HUDEP-2 (cell line): ENCODE results near the gene UQCR11.

Source experiments
- DNase-seq, 76 experiments: peaks; one replicate each; lab custom pipeline; 2025; ENCODE audit not compliant: unreplicated experiment in 76 of 76; lab: John Stamatoyannopoulos, UW

Gene UQCR11

DNA sequence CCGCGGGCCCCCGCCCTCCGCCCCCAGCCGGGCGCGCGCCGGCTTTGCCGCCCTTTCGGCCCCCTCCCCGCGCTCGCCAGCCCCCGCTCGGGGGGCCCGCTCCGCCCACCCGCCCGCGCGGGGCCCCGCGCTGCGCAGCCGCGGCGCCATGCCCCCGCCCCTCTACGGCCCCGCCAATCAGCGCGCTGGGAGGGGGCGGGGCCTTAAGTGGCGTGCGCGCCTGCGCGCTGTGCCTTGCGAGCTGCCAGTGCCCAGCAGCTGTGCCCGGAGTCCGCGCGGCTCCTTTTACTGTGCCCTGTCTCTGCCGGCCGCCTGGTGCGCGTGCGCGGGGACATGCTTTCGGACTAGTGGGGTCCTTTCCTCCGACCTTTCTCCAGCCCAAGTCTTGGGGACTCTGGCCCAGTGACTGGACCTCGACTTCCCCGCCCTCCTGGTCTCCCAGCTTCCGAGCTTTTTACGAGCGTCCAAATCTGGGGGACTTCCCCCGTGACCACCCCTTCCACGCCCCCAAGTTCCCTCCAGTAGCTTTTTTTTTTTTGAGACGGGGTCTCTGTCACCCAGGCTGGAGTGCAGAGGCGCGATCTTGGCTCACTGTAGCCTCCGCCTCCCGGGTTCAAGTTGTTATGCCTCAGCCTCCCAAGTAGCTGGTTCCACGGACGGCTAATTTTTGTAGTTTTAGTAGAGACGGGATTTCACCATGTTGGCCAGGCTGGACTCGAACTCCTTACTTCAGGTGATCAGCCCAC, 12.3 kb downstream of the UQCR11 start, which contains the start of gene MBD3:
MBD3 (minus strand) TSS at position 111 of the 746 bp plus-strand sequence. CDS start 234 bp downstream, outside the sequence.
- peak in 74 of 76 experiments; percentile 27 to 97 (median 90) for DNase-seq

- DNase-seq, result peak in 68 of 76 experiments; percentile 42 to 91 (median 81)
Measured at GRCh38 chr19:1592024-1592754, 13.1 kb downstream of the UQCR11 start.

- peak in 4 of 76 experiments; percentile 30 to 84 (median 62) for DNase-seq
Measured at GRCh38 chr19:1591421-1592023, 13.7 kb downstream of the UQCR11 start.

DNA sequence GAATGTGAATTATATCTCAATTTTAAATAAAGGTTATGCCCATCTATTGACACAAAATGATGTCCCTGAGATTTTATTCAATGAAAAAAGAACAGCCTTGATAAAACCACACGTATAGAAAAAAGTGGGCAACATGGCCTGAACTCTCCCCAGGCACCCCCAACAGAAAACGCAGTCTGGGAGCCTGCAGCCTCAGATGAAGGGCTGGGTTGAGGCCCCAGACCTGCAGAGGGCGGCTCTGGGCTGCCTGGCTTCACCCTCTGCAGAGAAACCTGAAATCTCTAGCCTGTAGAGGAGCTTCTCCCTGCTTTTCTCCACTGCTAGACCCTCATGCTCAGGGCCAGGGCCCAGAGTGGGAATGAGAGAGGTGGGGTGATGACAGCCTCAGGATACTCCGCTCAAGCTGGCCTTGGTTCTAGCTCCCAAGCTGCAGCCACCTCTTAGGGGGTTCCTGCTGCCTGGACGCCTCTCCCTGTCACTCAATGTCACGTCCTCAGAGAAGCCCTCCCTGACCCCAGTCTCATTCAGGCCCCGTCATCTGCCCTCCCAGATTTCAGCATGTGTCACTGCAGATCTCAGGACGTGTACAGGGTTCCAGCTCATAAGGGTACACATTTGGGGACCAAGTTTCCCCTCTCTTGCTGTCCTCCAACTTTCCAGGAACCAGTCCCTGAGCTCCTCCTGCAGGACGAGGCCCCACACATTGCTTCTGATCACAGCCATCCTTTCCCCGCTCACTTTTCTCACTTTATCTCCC, 14.4 kb downstream of the UQCR11 start:
- peak in 59 of 76 experiments; percentile 15 to 73 (median 54) for DNase-seq

GRCh38 chr19:1587872-1588271, 17.4 kb downstream of the UQCR11 start:
- no peak for DNase-seq

DNA sequence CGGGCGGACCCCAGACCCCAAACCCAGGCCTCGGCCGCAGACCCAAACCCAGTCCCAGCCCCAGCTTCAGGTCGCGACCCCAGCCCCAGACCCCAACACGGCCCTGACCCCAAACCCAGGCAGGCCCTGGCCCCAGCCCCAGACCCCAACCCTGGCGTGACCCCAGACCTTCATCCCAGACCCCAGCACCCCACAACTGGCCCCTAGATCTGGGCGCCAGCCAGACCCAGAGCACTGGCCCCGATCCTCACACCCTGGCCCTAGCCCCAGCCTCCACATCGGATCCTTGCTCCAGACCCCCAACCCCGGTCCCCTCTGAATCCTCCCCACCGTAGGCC, 20.1 kb downstream of the UQCR11 start:
- DNase-seq, result no peak

- no peak for DNase-seq
Measured at GRCh38 chr19:1584500-1585242, 20.6 kb downstream of the UQCR11 start.

- DNase-seq, result no peak
Measured at GRCh38 chr19:1582201-1582600, 23.1 kb downstream of the UQCR11 start.

- DNase-seq, result no peak
Measured at GRCh38 chr19:1580957-1581356, 24.3 kb downstream of the UQCR11 start.

GRCh38 chr19:1580382-1580781, 24.9 kb downstream of the UQCR11 start:
- no peak for DNase-seq

GRCh38 chr19:1579222-1579621, 26.0 kb downstream of the UQCR11 start:
- no peak for DNase-seq

GRCh38 chr19:1577929-1578618, 27.2 kb downstream of the UQCR11 start:
- DNase-seq, result no peak

DNA sequence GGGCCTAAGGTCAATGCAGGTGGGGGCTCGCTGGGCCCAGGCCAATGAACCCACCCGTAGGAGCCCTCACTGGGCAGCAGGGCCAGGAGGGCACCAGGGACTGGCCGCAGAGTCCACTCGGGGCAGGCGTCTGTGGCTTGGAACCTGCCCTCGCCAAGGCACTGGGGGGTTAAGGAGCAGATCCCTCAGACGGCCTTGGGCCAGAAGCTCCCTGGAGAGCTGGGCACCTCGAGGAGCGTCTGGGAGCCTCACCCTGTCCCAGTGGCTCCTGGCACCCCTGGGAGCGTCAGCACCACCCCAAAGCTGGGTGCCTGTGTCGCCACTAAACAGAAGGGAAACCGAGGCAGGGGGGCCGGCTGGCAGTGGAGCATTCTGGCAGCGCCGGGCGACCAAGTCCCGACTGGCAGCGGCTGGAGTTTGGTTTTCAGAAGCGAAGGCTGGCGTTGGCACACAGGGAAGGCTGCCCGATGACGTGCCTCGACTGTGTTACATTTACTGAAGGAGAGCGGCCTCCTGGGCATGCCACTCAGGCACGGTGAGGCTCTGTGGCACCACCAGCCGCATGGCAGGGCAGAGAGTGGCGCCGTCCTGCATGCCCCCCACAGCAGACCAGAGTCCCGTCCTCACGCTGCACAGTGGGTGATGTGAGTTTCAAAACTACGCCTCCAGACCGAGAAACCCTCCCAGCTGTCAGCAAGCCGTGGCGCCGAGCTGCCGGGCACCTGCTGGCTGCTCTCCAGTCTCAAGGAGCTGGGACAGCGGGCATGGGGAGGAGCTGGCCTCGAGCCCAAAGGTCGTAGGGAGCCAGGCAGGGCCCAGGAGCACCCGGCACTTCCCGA, 28.0 kb downstream of the UQCR11 start:
- DNase-seq, result no peak

DNA sequence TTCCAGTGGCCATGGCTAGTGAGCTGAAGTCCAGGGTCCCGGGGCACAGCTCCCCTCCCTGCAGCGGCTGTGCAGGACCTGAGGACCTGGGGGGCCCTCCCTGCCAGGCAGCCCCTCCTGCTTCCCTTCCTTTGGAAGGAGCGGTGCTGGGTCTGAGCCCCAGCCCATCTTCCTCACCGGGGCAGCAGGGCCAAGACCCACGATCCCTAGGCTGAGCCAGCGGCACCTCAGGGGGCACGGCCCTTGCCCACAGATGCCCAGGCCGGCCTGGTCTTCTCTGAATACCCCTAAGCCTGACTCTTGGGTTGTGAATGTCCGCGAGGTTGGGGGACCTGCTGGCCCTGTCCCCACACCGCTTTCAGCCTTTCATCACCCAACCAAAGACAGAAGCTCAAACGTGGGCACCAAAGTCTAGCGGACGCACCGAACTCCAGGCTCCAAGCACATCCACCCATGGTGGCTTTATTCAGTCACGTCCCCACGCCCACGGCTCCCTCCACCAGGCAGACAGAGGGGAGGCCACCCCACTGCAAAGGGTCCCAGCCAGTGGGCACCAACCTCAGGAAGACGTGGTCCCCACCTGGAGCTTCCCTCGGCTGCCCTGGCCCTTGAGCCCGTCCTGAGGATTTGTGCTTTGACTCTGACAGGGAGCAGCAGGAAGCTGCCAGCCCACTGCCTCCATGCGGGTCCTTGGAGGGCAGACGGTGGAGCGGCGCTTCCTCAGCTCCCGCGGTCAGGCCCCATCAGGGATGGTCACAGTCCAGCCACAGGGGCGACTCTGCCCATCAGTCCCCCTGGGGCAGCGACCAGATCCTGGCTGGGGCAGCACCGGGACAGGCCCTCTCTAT, 28.8 kb downstream of the UQCR11 start:
- DNase-seq, result no peak

- no peak for DNase-seq
Measured at GRCh38 chr19:1575323-1576241, 29.7 kb downstream of the UQCR11 start.

DNA sequence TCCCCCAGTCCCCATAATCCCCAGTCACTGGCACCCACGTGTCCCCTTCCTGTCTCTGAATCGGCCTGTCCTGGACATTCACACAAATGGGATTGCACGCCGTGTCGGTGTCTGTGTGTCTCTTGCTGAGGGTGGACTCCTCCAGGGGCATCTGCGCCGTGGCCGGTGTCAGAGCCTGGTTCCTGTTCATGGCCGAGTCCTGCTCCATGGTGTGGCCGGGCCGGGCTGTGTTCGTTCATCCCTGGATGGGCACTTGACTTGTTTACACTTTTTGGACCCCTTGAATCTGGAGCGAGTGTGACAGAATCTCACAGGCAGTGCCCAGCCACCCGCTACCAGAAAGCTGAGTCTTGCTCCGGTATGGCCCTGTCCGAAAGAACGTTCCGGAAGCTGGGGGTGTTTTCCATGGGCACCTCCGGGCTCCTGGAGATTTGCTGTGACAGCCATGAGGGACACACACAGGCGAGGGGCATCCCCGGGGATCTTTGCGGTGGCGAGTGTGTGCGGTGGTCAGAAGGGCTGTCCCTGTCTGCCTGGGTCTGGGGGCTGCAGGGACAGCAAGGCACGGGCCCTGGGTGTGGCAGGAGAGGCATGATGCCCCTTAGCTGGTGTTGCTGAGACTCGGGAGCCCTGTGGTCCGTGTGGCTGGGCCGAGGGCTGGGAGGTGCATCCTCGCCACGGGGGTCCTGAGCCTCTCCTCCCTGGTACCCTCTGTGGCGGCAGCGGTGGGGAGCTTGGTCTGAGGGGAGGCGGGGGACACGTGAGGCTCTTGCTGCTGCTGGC, 30.7 kb downstream of the UQCR11 start:
- DNase-seq, result no peak
